ENCODE results near the gene WWOX. TPM values are rescaled to one million over a fixed set of nuclear protein-coding genes. Genes with fewer than 3 reads are reported as not detected.

The WWOX gene
- total RNA-seq, 1 donor from 2014 or later, result 43.2 TPM

- no peak for DNase-seq (ENCODE audit: low spot score, unreplicated experiment)
- Mint-ChIP-seq H3K27ac (no peak overlapping the region), H3K4me3 (ENCODE audit: low read depth) (no peak overlapping the region), H3K4me1 (ENCODE audit: low read depth) (no peaks in the 10 kb centered on the region), H3K9me3 (ENCODE audit: low read depth) (no peaks in the 10 kb centered on the region), H3K36me3 (ENCODE audit: insufficient read depth) (no peaks in the 10 kb centered on the region), H3K27me3 (no peaks in the 10 kb centered on the region)
- TF ChIP-seq CTCF (IDR thresholded peaks at IDR 0.05; ENCODE audit: unreplicated experiment), result no peak
Measured at GRCh38 chr16:78669994-78670393, 570.5 kb downstream of the WWOX start.

- Mint-ChIP-seq H3K27ac (no peak overlapping the region), H3K9me3 (ENCODE audit: low read depth) (no peaks in the 10 kb centered on the region), H3K4me3 (ENCODE audit: low read depth) (no peak overlapping the region), H3K4me1 (ENCODE audit: low read depth) (peaks cover 5% of the 10 kb centered on the region), H3K36me3 (ENCODE audit: insufficient read depth) (no peaks in the 10 kb centered on the region), H3K27me3 (no peaks in the 10 kb centered on the region)
- no peak for TF ChIP-seq CTCF (IDR thresholded peaks at IDR 0.05; ENCODE audit: unreplicated experiment)
- no peak for DNase-seq (ENCODE audit: low spot score, unreplicated experiment)
Measured at GRCh38 chr16:78672779-78673556, 573.5 kb downstream of the WWOX start.

- no peak for DNase-seq (ENCODE audit: low spot score, unreplicated experiment)
- no peaks in the 10 kb centered on the region for H3K9me3 Mint-ChIP-seq (ENCODE audit: low read depth)
- H3K27me3 Mint-ChIP-seq, result no peaks in the 10 kb centered on the region
- H3K4me3 Mint-ChIP-seq (ENCODE audit: low read depth), result no peak overlapping the region
- no peak for TF ChIP-seq CTCF (IDR thresholded peaks at IDR 0.05; ENCODE audit: unreplicated experiment)
- no peaks in the 10 kb centered on the region for H3K36me3 Mint-ChIP-seq (ENCODE audit: insufficient read depth)
- H3K27ac Mint-ChIP-seq, result no peak overlapping the region
- H3K4me1 Mint-ChIP-seq (ENCODE audit: low read depth), result peaks cover 5% of the 10 kb centered on the region
Measured at GRCh38 chr16:78673884-78674283, 574.4 kb downstream of the WWOX start.

GRCh38 chr16:78675312-78675711 lies 575.9 kb downstream of the WWOX start:
- Mint-ChIP-seq H3K9me3 (ENCODE audit: low read depth) (no peaks in the 10 kb centered on the region), H3K4me3 (ENCODE audit: low read depth) (no peak overlapping the region), H3K27me3 (no peaks in the 10 kb centered on the region), H3K4me1 (ENCODE audit: low read depth) (peaks cover 5% of the 10 kb centered on the region), H3K27ac (no peak overlapping the region), H3K36me3 (ENCODE audit: insufficient read depth) (no peaks in the 10 kb centered on the region)
- no peak for TF ChIP-seq CTCF (IDR thresholded peaks at IDR 0.05; ENCODE audit: unreplicated experiment)
- DNase-seq (ENCODE audit: low spot score, unreplicated experiment), result no peak

- H3K36me3 Mint-ChIP-seq (ENCODE audit: insufficient read depth), result no peaks in the 10 kb centered on the region
- peaks cover 5% of the 10 kb centered on the region for H3K4me1 Mint-ChIP-seq (ENCODE audit: low read depth)
- DNase-seq (ENCODE audit: low spot score, unreplicated experiment), result no peak
- TF ChIP-seq CTCF (IDR thresholded peaks at IDR 0.05; ENCODE audit: unreplicated experiment), result no peak
- H3K27ac Mint-ChIP-seq, result no peak overlapping the region
- H3K9me3 Mint-ChIP-seq (ENCODE audit: low read depth), result no peaks in the 10 kb centered on the region
- no peak overlapping the region for H3K4me3 Mint-ChIP-seq (ENCODE audit: low read depth)
- no peaks in the 10 kb centered on the region for H3K27me3 Mint-ChIP-seq
Measured at GRCh38 chr16:78675951-78676792, 576.7 kb downstream of the WWOX start.
